H1 (cell line): ENCODE data around the gene DEFB113. TPM values are rescaled to one million over a fixed set of nuclear protein-coding genes. Genes with fewer than 3 reads are reported as not detected.

ENCODE experiments used
- CTCF ChIA-PET: fragments of 300-600 bp; sonication (Branson Sonifier 250); formaldehyde crosslinking; loops from one replicate; lab custom pipeline; 2021; ENCODE audit not compliant: partially characterized antibody; lab: Charles Lee
- POLR2A ChIA-PET: fragments of 300-600 bp; sonication (Branson Sonifier 250); formaldehyde crosslinking; loops from one replicate; lab custom pipeline; 2021; ENCODE audit warnings: inconsistent platforms; ENCODE audit not compliant: partially characterized antibody; lab: Charles Lee
- DNase-seq, 2 experiments: peaks; one replicate each; pipeline versions ENCODE4 v3.0.0 to v3.0.0-alpha.2; 2010 to 2022; ENCODE audit warnings: low spot score in 2 of 2, low read depth in 1 of 2, mixed read lengths in 1 of 2
- FAIRE-seq: peaks from 2 replicates; lab custom pipeline; 2011; peaks lifted over from hg19 to GRCh38; lab: Jason Lieb, UNC
- H2AFZ ChIP-seq: 2 replicates; pipeline ENCODE4 v1.8.1; 2012; ENCODE audit warnings: low read length, inconsistent platforms
- H2AK5ac ChIP-seq: 2 replicates; pipeline ENCODE4 v1.6.1; 2013; ENCODE audit warnings: low read depth, low read length
- H2BK120ac ChIP-seq: replicated peaks from 2 replicates; pipeline ENCODE3; 2013; ENCODE audit warnings: low read depth, low read length, inconsistent platforms
- H2BK12ac ChIP-seq: 2 replicates; pipeline ENCODE4 v1.6.1; 2013; ENCODE audit warnings: low read depth, low read length
- H2BK15ac ChIP-seq: 2 replicates; pipeline ENCODE4 v1.6.1; 2013; ENCODE audit warnings: low read length
- H2BK20ac ChIP-seq: 2 replicates; pipeline ENCODE4 v1.6.1; 2013; ENCODE audit warnings: low read length
- H2BK5ac ChIP-seq: 2 replicates; pipeline ENCODE4 v1.6.1; 2013; ENCODE audit warnings: low read depth, low read length
- H3K14ac ChIP-seq: 2 replicates; pipeline ENCODE4 v1.6.1; 2013; ENCODE audit warnings: inconsistent platforms; ENCODE audit not compliant: insufficient read length
- H3K18ac ChIP-seq: 2 replicates; pipeline ENCODE4 v1.6.1; 2013; ENCODE audit warnings: low read length; ENCODE audit errors: extremely low read depth
- H3K23ac ChIP-seq: 2 replicates; pipeline ENCODE4 v1.6.1; 2013; ENCODE audit warnings: inconsistent platforms; ENCODE audit not compliant: insufficient read length
- H3K23me2 ChIP-seq: 2 replicates; pipeline ENCODE4 v1.6.1; 2013; ENCODE audit warnings: low read depth, low read length
- H3K27ac ChIP-seq: 2 replicates; pipeline ENCODE4 v1.6.1; 2011; ENCODE audit warnings: low read depth, low read length, inconsistent platforms
- H3K27me3 ChIP-seq, 4 experiments: replicated peaks in 1 of 4; 1 replicate in 1 of 4; 2 replicates in 3 of 4; pipeline versions ENCODE4 v1.6.1 to v1.8.1; 2011 to 2013; ENCODE audit warnings: low read length in 3 of 4, mild to moderate bottlenecking in 3 of 4, inconsistent platforms in 2 of 4, mixed read lengths in 2 of 4, moderate library complexity in 1 of 4; ENCODE audit not compliant: control insufficient read depth in 3 of 4, insufficient read depth in 3 of 4; ENCODE audit errors: extremely low read depth in 1 of 4
- H3K36me3 ChIP-seq, 4 experiments: 2 replicates each; pipeline versions ENCODE4 v1.6.1 to v1.8.1; 2011 to 2013; ENCODE audit warnings: mild to moderate bottlenecking in 4 of 4, low read length in 3 of 4, moderate library complexity in 2 of 4, control low read depth in 1 of 4, inconsistent platforms in 1 of 4; ENCODE audit not compliant: insufficient read depth in 4 of 4, control insufficient read depth in 2 of 4
- H3K4ac ChIP-seq: replicated peaks from 2 replicates; pipeline ENCODE3; 2013; ENCODE audit warnings: low read length, low read depth, mixed read lengths, inconsistent platforms; ENCODE audit not compliant: insufficient read length
- H3K4me1 ChIP-seq, 4 experiments: replicated peaks in 1 of 4; 1 replicate in 1 of 4; 2 replicates in 3 of 4; pipeline versions ENCODE4 v1.6.1 to v1.8.1; 2011 to 2013; ENCODE audit warnings: low read length in 3 of 4, inconsistent platforms in 2 of 4, mixed read lengths in 1 of 4; ENCODE audit not compliant: insufficient read depth in 4 of 4, control insufficient read depth in 3 of 4
- H3K4me2 ChIP-seq, 2 experiments: 2 replicates each; pipeline versions ENCODE4 v1.6.1 to v1.8.1; 2011 to 2013; ENCODE audit warnings: low read depth in 2 of 2, low read length in 2 of 2, control low read depth in 1 of 2, inconsistent platforms in 1 of 2, mild to moderate bottlenecking in 1 of 2; ENCODE audit not compliant: insufficient read depth in 1 of 2
- H3K4me3 ChIP-seq, 4 experiments: fragments of 200-600, 300-600 bp in 1 of 4; sonication (generic), shearing (Covaris generic), sonication (Bioruptor Twin) in 1 of 4; 2 replicates each; pipeline versions ENCODE4 v1.5.1 to v1.8.1; 2011 to 2016; ENCODE audit warnings: low read length in 4 of 4, low read depth in 3 of 4, control low read depth in 2 of 4, inconsistent platforms in 2 of 4, mild to moderate bottlenecking in 2 of 4, mixed read lengths in 1 of 4, moderate library complexity in 1 of 4; ENCODE audit not compliant: insufficient read depth in 2 of 4; ENCODE audit errors: extremely low read depth in 1 of 4
- H3K56ac ChIP-seq: replicated peaks from 2 replicates; pipeline ENCODE3; 2013; ENCODE audit warnings: low read depth, mild to moderate bottlenecking, mixed read lengths, low read length, inconsistent platforms; ENCODE audit not compliant: insufficient read length
- H3K79me1 ChIP-seq: 2 replicates; pipeline ENCODE4 v1.6.1; 2013; ENCODE audit warnings: low read depth, low read length, control low read depth
- H3K79me2 ChIP-seq, 2 experiments: 2 replicates each; pipeline versions ENCODE4 v1.6.1 to v1.8.1; 2012 to 2013; ENCODE audit warnings: low read length in 2 of 2, mild to moderate bottlenecking in 2 of 2, inconsistent platforms in 1 of 2; ENCODE audit not compliant: insufficient read depth in 2 of 2, control insufficient read depth in 1 of 2
- H3K9ac ChIP-seq, 4 experiments: replicated peaks in 1 of 4; 1 replicate in 1 of 4; 2 replicates in 3 of 4; pipeline versions ENCODE4 v1.6.1 to v1.8.1; 2011 to 2013; ENCODE audit warnings: low read depth in 3 of 4, low read length in 3 of 4, control low read depth in 2 of 4, mild to moderate bottlenecking in 2 of 4, moderate library complexity in 2 of 4, inconsistent platforms in 1 of 4; ENCODE audit errors: extremely low read depth in 1 of 4
- H3K9me3 ChIP-seq, 2 experiments: 2 replicates each; pipeline versions ENCODE4 v1.6.1 to v1.8.1; 2012 to 2013; ENCODE audit warnings: mild to moderate bottlenecking in 2 of 2, moderate library complexity in 2 of 2, control low read depth in 1 of 2, inconsistent platforms in 1 of 2, low read depth in 1 of 2, low read length in 1 of 2, mixed read lengths in 1 of 2; ENCODE audit not compliant: insufficient read depth in 2 of 2
- H4K20me1 ChIP-seq, 2 experiments: replicated peaks in 1 of 2; 2 replicates each; pipeline versions ENCODE3 to v1.8.1; 2011 to 2013; ENCODE audit warnings: inconsistent platforms in 2 of 2, low read length in 2 of 2, mild to moderate bottlenecking in 1 of 2; ENCODE audit not compliant: insufficient read depth in 2 of 2, control insufficient read depth in 1 of 2
- H4K5ac ChIP-seq: 2 replicates; pipeline ENCODE4 v1.6.1; 2013; ENCODE audit warnings: low read length, low read depth, mixed read lengths, inconsistent platforms; ENCODE audit not compliant: insufficient read length
- H4K8ac ChIP-seq: 2 replicates; pipeline ENCODE4 v1.8.0; 2013; ENCODE audit warnings: mild to moderate bottlenecking, moderate library complexity, low read length, inconsistent platforms; ENCODE audit not compliant: insufficient read depth; ENCODE audit errors: extremely low read depth
- H4K91ac ChIP-seq: replicated peaks from 2 replicates; pipeline ENCODE3; 2013; ENCODE audit warnings: low read length, mixed read lengths, inconsistent platforms; ENCODE audit not compliant: insufficient read length
- CEBPB ChIP-seq: IDR thresholded peaks from 2 replicates; pipeline ENCODE4 v1.6.1; 2012; ENCODE audit warnings: low read depth, low read length
- CREB1 ChIP-seq: IDR thresholded peaks from 2 replicates; pipeline ENCODE4 v1.6.1; 2012; ENCODE audit warnings: inconsistent platforms
- EP300 ChIP-seq, 2 experiments: IDR thresholded peaks; 1 replicate in 1 of 2; 2 replicates in 1 of 2; pipeline ENCODE4 v1.6.1; 2011 to 2012; ENCODE audit warnings: low read depth in 2 of 2, low read length in 2 of 2, mild to moderate bottlenecking in 2 of 2, borderline replicate concordance in 1 of 2, inconsistent platforms in 1 of 2, moderate library complexity in 1 of 2
- RBBP5 ChIP-seq: IDR thresholded peaks from 2 replicates; pipeline ENCODE4 v1.7.1; 2012; ENCODE audit warnings: low read depth, mild to moderate bottlenecking, inconsistent platforms, low read length, moderate library complexity, borderline replicate concordance
- SP1 ChIP-seq: IDR thresholded peaks from 2 replicates; pipeline ENCODE4 v1.6.1; 2011; ENCODE audit warnings: low read depth, low read length
- WGBS, 2 experiments: shearing (Covaris generic) in 1 of 2; methylation state at CpG; one replicate each; pipeline versions ENCODE4 v1.1.6 to v1.1.7; 2013 to 2015; ENCODE audit warnings: low lambda C conversion rate in 2 of 2, mixed read lengths in 2 of 2, inconsistent platforms in 1 of 2, low coverage in 1 of 2, missing lambda C conversion rate in 1 of 2; ENCODE audit not compliant: insufficient replicate concordance in 2 of 2, insufficient coverage in 1 of 2, insufficient read length in 1 of 2; ENCODE audit errors: extremely low coverage in 1 of 2, missing lambda C conversion rate in 1 of 2; 5-methylcytosine and 5-hydroxymethylcytosine counted together
- polyA plus RNA-seq, 7 experiments: library from polyadenylated mRNA; depleted of rRNA in 3 of 7; stranded (reverse) in 5 of 7; unstranded in 2 of 7; fragments of >200 nt in 5 of 7; fragments of 200-250 nt in 2 of 7; gene quantifications; 1 replicate in 5 of 7; 2 replicates in 1 of 7; 4 replicates in 1 of 7; pipeline versions ENCODE4 v1.2.1 to v1.2.3, GENCODE V29; 2011 to 2013; ENCODE audit warnings: missing spikeins in 2 of 7, mixed read lengths in 2 of 7
- total RNA-seq: library from RNA; stranded (reverse); fragmentation: NEBNext Ultra II Directional; extraction: Animal tissue kit (Norgen Biotek cat#: 25700); gene quantifications from 2 replicates; pipeline ENCODE4 v1.2.1, GENCODE V29; 2021
- TF ChIP-seq, protein P1 (sequence below): IDR thresholded peaks from 2 replicates; pipeline ENCODE4 v1.6.1; 2012; ENCODE audit warnings: low read length, inconsistent platforms
- TF ChIP-seq, protein P2 (sequence below): IDR thresholded peaks from 2 replicates; pipeline ENCODE4 v1.6.1; 2012; ENCODE audit warnings: inconsistent platforms

The DEFB113 gene
- total and polyA plus RNA-seq, 2 of the 8 experiments (the other 6 are each of a cell fraction or from before 2014, with no cell fraction given): not detected

DNA sequence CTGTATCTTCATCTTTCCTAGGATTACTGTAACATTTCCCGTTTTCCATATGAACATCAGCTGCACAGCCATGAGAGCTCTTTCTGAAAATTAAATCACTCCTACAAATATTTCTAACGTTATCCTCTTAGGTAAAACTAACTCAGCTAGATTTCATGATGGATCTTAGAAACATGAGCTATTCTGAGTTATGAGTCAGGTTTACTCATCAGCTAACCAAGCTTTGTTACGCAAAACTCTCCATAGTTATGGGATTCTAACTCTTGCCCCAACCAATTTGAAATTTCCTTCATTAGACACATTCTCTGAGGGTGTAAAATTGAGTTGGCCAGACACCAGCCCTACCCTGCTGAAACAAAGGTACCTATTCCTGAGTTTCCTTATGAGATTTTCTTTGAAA lies 38.4 kb upstream of the DEFB113 start:
- no peak overlapping the region for H2BK5ac ChIP-seq
- no peak overlapping the region for H4K5ac ChIP-seq
- no peaks in the 10 kb centered on the region for H3K4me1 ChIP-seq
- no peak overlapping the region for H3K14ac ChIP-seq
- no peaks in the 10 kb centered on the region for H3K79me1 ChIP-seq
- no peaks in the 10 kb centered on the region for H3K23me2 ChIP-seq
- no peaks in the 10 kb centered on the region for H3K27me3 ChIP-seq
- WGBS, 2 experiments: 84% methylated on average over 3 of the region's 3 CpGs; no CpG with 5 or more reads in 1 of the 2 experiments
- H4K91ac ChIP-seq: no peak overlapping the region
- TF ChIP-seq, protein P1, sequence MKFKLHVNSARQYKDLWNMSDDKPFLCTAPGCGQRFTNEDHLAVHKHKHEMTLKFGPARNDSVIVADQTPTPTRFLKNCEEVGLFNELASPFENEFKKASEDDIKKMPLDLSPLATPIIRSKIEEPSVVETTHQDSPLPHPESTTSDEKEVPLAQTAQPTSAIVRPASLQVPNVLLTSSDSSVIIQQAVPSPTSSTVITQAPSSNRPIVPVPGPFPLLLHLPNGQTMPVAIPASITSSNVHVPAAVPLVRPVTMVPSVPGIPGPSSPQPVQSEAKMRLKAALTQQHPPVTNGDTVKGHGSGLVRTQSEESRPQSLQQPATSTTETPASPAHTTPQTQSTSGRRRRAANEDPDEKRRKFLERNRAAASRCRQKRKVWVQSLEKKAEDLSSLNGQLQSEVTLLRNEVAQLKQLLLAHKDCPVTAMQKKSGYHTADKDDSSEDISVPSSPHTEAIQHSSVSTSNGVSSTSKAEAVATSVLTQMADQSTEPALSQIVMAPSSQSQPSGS: no peak
- TF ChIP-seq CREB1 (no peak), SP1 (no peak), EP300 (IDR thresholded peaks at IDR 0.05; ENCODE audit: borderline replicate concordance in 1 of 2, low read depth in 2 of 2, low read length in 2 of 2) (no peak), RBBP5 (no peak), CEBPB (no peak)
- TF ChIP-seq, protein P2, sequence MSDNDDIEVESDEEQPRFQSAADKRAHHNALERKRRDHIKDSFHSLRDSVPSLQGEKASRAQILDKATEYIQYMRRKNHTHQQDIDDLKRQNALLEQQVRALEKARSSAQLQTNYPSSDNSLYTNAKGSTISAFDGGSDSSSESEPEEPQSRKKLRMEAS: no peak
- TF ChIP-seq, all 59 proteins: peak for 0
- Histone ChIP-seq H3K4me3 (no peak overlapping the region), H4K8ac (no peak overlapping the region), H2BK20ac (no peak overlapping the region), H3K4ac (no peak overlapping the region), H2BK12ac (no peak overlapping the region), H2BK120ac (no peak overlapping the region), H2AK5ac (no peak overlapping the region), H2AFZ (peak overlapping the region; percentile 64; the same call in 1 of the 2 replicates), H3K56ac (no peak overlapping the region), H3K36me3 (no peaks in the 10 kb centered on the region), H3K9ac (no peak overlapping the region), H3K23ac (no peak overlapping the region), H3K4me2 (no peak overlapping the region), H3K9me3 (no peaks in the 10 kb centered on the region), H2BK15ac (no peak overlapping the region), H3K18ac (no peak overlapping the region), H3K79me2 (no peaks in the 10 kb centered on the region), H3K27ac (no peak overlapping the region), H4K20me1 (no peaks in the 10 kb centered on the region)
- no peak for FAIRE-seq
- no peak for DNase-seq
- CTCF ChIA-PET: no interaction called here
- POLR2A ChIA-PET: no interaction called here
